Measurements from ENCODE around the gene RRAGD. TPM values are rescaled to one million over a fixed set of nuclear protein-coding genes. Genes with fewer than 3 reads are reported as not detected.

The RRAGD gene
- total RNA-seq, 1 donor from 2014 or later = 4.5 TPM

DNA sequence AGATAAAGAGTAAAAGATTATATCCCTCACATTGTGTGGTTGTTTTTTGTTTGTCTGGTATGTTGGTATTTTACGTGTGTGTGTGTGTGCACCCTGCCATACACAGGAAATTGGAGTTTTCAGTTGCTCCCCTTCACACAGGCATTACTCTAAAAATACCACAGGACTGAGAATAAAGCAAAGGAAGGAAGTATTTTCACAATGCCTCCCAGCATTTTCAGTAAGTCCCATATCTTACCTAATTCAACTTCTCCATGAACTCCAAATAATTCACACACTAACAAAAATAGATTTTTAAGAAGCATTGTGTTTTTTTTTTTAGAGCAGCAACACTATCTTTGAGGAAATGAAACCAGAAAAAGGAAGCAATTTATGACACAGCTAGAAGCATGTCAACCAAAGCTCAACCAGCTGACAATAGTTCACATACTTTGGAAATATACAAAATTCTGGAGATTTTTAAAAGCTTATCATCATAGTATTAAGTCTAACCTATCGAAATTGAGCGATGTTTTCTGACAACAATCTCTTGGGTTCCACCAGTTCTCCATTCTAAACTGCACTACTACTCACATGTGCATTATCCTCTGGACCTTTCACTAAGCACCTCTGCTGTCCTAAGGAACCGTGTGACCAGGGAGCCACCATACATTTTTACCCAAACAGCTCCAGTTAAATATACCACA lies 61.6 kb downstream of the RRAGD start:
- TF ChIP-seq, protein P1, sequence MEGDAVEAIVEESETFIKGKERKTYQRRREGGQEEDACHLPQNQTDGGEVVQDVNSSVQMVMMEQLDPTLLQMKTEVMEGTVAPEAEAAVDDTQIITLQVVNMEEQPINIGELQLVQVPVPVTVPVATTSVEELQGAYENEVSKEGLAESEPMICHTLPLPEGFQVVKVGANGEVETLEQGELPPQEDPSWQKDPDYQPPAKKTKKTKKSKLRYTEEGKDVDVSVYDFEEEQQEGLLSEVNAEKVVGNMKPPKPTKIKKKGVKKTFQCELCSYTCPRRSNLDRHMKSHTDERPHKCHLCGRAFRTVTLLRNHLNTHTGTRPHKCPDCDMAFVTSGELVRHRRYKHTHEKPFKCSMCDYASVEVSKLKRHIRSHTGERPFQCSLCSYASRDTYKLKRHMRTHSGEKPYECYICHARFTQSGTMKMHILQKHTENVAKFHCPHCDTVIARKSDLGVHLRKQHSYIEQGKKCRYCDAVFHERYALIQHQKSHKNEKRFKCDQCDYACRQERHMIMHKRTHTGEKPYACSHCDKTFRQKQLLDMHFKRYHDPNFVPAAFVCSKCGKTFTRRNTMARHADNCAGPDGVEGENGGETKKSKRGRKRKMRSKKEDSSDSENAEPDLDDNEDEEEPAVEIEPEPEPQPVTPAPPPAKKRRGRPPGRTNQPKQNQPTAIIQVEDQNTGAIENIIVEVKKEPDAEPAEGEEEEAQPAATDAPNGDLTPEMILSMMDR (IDR thresholded peaks at IDR 0.05) = no peak
- Mint-ChIP-seq H3K27me3 (ENCODE audit: unreplicated experiment) (peaks cover under 1% of the 10 kb centered on the region), H3K36me3 (ENCODE audit: unreplicated experiment) (peaks cover 2% of the 10 kb centered on the region), H3K4me1 (ENCODE audit: unreplicated experiment) (peaks cover 52% of the 10 kb centered on the region), H3K9me3 (ENCODE audit: unreplicated experiment) (no peaks in the 10 kb centered on the region), H3K27ac (ENCODE audit: unreplicated experiment) (peak overlapping the region; percentile 95), H3K4me3 (ENCODE audit: unreplicated experiment) (peak overlapping the region; percentile 95)
- DNase-seq (ENCODE audit: extremely low spot score, unreplicated experiment) = no peak

GRCh38 chr6:89348372-89348771 lies 63.7 kb downstream of the RRAGD start:
- H3K9me3 Mint-ChIP-seq (ENCODE audit: unreplicated experiment) = no peaks in the 10 kb centered on the region
- no peak for DNase-seq (ENCODE audit: extremely low spot score, unreplicated experiment)
- H3K27ac Mint-ChIP-seq (ENCODE audit: unreplicated experiment) = peak overlapping the region; percentile 23
- peaks cover 2% of the 10 kb centered on the region for H3K36me3 Mint-ChIP-seq (ENCODE audit: unreplicated experiment)
- peaks cover 46% of the 10 kb centered on the region for H3K4me1 Mint-ChIP-seq (ENCODE audit: unreplicated experiment)
- TF ChIP-seq, protein P1 (IDR thresholded peaks at IDR 0.05) = no peak
- H3K27me3 Mint-ChIP-seq (ENCODE audit: unreplicated experiment) = no peaks in the 10 kb centered on the region
- H3K4me3 Mint-ChIP-seq (ENCODE audit: unreplicated experiment) = no peak overlapping the region

DNA sequence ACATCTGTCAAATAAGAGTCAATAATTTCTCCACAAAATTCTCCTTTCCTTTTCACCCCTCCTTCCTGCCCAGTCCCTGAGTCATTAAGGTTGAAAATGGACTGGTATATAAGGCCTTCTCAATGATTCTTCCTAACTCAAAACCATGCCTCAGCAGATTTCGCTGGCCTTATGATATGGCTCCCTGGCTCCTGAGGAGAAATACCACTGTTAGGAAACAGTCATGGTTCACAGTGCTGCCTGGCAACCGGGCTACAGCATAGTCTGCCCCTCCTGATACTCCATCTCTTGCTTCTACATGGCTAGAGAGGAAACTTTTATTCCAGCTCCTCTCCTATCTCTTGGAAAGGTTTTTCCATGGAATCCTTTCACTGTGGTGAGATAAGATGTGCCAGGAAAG lies 64.2 kb downstream of the RRAGD start:
- Mint-ChIP-seq H3K4me3 (ENCODE audit: unreplicated experiment) (no peak overlapping the region), H3K4me1 (ENCODE audit: unreplicated experiment) (peaks cover 45% of the 10 kb centered on the region), H3K9me3 (ENCODE audit: unreplicated experiment) (no peaks in the 10 kb centered on the region), H3K27me3 (ENCODE audit: unreplicated experiment) (no peaks in the 10 kb centered on the region), H3K36me3 (ENCODE audit: unreplicated experiment) (peaks cover 3% of the 10 kb centered on the region), H3K27ac (ENCODE audit: unreplicated experiment) (peak overlapping the region; percentile 58)
- no peak for DNase-seq (ENCODE audit: extremely low spot score, unreplicated experiment)
- TF ChIP-seq, protein P1 (IDR thresholded peaks at IDR 0.05) = no peak

DNA sequence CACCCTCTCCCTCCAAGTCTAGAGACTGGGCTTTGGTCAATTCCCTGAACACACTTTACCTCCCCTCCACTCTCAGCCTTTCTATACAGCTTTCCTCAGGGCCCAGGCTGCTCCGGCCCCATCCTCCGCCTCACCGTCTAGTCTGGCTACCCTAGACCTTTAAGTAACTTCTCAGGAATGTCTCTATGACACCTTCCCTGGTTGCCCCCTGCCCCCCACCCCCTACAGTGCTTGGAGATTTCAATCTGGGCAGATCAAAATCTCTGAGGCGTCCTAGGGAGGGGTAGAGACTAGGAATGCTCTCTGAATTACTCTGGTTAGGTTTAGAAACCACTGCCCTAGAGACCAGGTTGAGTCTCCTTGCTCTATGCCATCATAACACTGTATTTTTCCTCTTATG lies 65.6 kb downstream of the RRAGD start:
- H3K36me3 Mint-ChIP-seq (ENCODE audit: unreplicated experiment) = peaks cover 6% of the 10 kb centered on the region
- H3K27me3 Mint-ChIP-seq (ENCODE audit: unreplicated experiment) = no peaks in the 10 kb centered on the region
- DNase-seq (ENCODE audit: extremely low spot score, unreplicated experiment) = no peak
- TF ChIP-seq, protein P1 (IDR thresholded peaks at IDR 0.05) = no peak
- peaks cover 40% of the 10 kb centered on the region for H3K4me1 Mint-ChIP-seq (ENCODE audit: unreplicated experiment)
- H3K27ac Mint-ChIP-seq (ENCODE audit: unreplicated experiment) = no peak overlapping the region
- no peak overlapping the region for H3K4me3 Mint-ChIP-seq (ENCODE audit: unreplicated experiment)
- H3K9me3 Mint-ChIP-seq (ENCODE audit: unreplicated experiment) = no peaks in the 10 kb centered on the region

GRCh38 chr6:89339565-89339964 lies 72.5 kb downstream of the RRAGD start:
- TF ChIP-seq, protein P1 (IDR thresholded peaks at IDR 0.05) = no peak
- peaks cover 34% of the 10 kb centered on the region for H3K36me3 Mint-ChIP-seq (ENCODE audit: unreplicated experiment)

More at GRCh38 chr6:89339565-89339964, 72.5 kb downstream of the RRAGD start:
- Mint-ChIP-seq H3K27ac (ENCODE audit: unreplicated experiment) (no peak overlapping the region), H3K9me3 (ENCODE audit: unreplicated experiment) (no peaks in the 10 kb centered on the region), H3K4me1 (ENCODE audit: unreplicated experiment) (no peaks in the 10 kb centered on the region), H3K4me3 (ENCODE audit: unreplicated experiment) (no peak overlapping the region), H3K27me3 (ENCODE audit: unreplicated experiment) (no peaks in the 10 kb centered on the region)
- no peak for DNase-seq (ENCODE audit: extremely low spot score, unreplicated experiment)
